HG03045 (cell line): ENCODE measurements around the gene LHFPL2.
A peak's percentile ranks its signal among the peaks of the same experiment; 100 is the strongest.

ENCODE experiments used
- ATAC-seq: cut with Tn5 transposase; IDR thresholded peaks from one replicate; pipeline ENCODE4 v1.9.1; 2021; ENCODE audit warnings: mild to moderate bottlenecking, moderate library complexity; ENCODE audit not compliant: unreplicated experiment

Gene LHFPL2

DNA sequence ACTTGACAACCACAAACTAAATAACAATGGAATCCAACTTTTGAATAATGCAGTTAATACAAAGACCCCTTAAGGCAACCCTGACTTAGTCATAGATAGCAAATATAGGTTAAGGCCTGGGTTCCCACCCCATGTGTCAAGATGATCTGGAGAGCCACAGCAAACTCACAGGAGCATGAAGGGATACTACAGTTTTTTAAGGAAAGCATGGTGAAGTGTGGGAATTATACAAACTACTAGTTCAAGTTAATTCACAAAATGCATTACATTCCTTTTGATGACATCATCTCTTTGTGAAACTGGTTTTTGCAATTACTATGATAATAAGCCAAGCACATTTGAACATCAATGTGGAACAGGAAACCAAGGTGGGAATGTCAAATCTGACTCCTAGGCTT, 50.6 kb downstream of the LHFPL2 start:
- no peak for ATAC-seq

DNA sequence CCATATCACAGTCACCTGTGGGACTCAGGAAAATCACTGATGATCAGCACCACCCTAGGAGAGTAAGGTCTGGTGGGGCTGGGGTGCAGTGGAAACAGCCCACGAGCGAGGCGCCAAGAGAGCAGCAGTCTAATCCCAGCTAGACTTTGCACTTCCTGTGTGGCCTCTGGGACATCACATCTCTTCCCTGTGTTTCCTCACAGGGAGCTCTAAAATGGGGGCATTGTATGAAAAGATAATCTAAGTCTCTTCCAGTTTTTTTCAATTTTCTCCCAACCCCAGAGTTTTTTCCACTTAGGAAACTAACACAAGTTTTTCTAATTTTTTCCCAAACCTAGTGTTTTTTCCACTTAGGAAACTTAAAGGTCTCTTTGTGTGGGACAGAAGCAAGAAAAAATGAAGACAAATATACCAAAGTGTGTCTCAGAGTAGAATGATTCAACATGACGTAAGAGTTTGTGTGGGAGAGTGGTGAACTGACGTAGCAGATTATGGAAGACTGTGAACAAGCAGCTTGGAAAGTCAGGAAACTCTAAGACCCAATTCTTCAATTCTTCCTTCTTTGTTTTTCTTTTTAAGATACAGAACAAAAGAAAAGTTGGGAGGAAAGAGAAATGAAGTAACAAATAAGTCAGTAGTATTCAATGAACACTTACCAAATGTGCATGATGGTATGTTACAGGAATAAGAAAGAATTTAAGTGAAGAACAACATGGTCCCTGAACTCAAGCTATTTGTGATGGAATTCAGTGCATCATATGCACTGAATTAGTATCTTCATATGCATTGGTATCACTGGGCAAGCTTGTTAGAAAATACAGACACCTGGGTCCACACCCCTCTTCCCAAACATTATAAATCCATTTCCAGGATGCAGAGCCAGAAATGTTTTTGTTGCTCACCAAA, 51.3 kb downstream of the LHFPL2 start:
- no peak for ATAC-seq

DNA sequence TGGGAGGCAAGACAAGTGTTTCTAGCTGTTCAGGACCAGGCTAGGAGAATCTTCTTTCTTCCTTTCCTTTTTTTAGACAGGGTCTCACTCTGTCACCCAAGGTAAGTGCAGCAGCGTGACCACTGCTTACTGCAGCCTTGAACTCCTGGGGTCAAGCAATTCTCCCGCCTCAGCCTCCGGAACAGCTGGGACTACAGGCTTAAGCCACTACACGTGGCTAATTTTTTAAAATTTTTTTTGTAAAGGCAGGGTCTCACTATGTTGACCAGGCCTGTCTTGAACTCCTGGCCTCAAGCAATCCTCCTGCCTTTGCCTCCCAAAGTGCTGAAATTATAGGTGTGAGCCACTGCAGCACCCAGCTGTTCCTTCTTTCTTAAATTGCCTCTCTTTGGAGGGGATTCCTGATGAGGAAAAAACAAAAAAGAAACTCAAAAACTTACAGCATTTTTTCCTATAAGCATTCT, 53.1 kb downstream of the LHFPL2 start:
- ATAC-seq: no peak

DNA sequence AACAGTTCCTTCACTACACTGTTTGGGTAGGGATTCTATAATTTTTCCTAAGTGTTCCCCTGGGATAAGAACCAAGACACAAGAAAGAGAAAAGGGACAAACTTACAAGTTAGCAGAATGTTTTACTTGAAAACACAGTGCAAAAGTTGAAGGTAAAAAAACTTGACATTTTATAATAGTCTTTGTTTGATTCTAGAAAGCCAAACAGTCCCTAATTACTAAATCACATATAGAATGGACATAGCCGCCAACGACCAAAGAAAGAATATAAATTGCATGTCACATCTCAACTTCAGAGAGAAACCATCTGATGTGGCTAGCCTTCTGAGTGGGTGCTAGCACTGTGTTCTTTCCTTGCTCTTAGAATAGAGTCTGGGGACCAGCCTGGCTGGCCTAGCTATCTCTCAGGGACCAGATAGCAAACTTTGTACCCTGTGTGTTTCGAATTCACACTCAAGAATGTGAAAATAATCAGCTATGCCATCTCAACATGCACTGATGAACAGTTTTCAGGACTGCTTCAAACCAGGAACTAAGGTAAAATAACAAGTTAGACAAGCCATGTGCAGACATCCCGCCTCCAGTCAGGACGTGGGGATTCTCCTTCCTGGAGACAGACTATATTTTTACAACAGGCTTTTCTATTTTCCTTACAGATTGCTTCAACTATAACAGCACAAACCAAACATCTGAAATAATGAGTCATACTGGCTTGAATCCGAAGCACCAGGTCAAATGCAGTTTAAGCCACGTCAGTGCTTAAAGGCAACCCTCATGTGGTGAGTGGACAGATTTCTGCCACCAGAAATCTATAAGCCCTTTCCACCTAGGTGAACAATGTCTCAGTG, 53.7 kb downstream of the LHFPL2 start:
- no peak for ATAC-seq

DNA sequence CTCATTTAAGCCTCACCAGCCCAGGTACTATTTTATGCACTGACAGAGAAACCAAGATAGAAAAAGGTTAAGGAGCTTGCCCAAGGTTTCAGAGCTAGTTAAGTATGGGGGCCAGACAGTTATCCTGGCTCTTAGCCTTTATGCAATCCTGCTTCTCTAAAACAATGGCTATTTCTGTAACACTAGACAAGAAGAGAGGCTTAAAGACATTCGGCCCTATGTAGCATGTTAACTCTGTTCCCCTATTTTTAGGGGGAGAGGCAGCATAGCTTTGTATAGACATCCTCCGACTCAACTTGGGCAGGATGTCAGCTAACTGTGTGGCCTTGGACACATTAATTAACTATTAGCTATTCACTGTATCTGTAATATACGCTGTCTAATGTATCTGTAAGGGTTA, 54.6 kb downstream of the LHFPL2 start:
- ATAC-seq: no peak

DNA sequence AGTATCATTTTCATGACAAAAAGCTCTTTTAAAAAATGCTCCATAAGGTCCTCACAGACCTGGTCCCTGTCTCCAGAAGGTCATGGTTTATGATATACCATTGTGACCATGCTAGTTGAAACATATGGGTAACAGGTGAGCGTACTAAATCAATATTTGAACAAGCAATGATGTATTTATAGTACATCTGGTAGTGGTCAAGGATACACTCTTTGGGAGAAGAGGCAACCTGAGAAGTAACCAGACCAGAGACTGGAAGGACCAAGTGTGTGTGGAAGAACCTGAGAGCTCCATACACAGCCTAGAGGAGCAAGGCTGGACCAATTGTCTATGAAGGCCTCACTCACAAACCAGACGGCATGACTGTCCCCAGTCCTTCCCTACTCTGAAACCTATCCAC, 55.1 kb downstream of the LHFPL2 start:
- no peak for ATAC-seq

DNA sequence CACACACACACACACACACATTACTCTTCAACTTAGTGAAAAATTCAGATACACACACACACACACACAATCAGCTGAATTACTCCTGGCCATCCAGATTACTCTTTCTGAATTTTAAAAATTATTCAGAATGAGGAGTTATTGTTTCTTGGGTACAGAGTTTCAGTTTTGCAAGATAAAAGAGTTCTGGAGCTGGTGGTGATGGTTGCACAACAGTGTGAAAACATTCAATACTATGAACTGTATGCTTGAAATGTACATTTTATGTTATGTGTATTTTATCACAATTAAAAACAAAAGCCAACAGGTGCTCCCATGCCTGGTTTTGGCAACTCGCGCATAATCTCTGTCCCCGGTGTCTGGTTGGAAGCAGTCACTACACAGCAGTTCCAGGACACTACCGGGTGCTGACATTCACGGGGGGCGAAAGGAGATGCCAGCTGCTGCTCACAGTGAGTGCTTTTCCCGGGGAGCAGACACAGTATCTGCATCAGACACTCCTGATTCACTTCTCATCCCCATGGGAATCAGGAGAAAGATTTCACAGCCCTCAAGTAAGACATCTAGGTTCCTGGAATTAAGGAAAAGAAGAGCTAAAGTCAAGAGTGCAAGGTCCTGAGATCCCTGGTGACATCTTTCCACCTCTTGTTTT, 55.7 kb downstream of the LHFPL2 start:
- no peak for ATAC-seq

DNA sequence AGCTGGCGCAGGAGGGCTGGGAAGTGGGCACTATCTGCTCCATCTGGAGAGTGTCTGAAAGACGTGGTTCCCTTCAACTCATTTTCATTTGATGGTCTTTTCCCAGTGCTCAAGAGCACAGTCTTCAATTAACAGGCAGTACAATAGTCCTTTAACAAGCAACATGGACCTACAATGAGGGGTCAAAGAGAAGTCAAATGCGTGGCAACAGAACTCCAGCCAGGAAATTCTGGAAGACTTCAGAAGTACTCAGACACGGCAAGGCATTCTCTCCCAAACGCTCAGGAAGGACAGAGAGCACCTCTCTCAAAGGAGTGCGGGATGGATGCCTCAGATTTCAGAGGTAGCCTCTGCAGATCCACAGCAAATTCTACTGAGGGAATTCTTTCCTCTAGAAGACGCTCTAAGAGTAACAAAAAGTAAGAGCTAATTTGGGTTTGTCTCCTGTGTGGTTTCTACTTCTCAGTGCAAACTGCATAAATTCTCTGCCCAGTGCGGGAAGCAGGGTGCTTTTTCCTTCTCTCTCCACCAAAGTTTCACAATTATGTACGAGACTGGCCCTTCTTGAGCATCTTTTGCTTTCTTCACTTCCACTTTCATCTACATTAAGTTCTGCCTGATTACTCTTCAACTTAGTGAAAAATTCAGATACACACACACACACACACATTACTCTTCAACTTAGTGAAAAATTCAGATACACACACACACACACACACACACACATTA, 56.4 kb downstream of the LHFPL2 start:
- peak; percentile 54 for ATAC-seq

DNA sequence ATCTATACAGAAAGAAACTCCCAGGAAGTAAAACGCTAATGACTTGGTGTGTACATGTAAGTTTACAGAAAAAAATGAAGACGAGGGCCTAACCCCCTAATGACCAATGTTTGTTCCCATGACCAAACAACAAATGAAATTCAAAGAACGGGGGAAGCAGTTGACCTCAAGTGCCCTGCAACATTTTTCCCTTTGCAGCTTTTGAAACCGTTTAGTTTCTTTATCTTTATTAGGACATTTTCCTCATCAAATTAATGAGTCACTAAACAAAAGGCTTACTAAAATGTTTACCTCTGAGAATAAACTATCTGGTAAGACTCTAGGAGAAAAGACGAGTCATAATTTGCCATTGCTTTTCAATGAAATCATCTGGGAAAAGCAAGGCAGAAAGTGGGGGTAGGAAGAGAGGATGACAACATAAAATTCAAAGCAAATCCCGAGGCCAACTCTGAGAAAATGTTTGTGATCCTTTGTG, 57.4 kb downstream of the LHFPL2 start:
- ATAC-seq: no peak

DNA sequence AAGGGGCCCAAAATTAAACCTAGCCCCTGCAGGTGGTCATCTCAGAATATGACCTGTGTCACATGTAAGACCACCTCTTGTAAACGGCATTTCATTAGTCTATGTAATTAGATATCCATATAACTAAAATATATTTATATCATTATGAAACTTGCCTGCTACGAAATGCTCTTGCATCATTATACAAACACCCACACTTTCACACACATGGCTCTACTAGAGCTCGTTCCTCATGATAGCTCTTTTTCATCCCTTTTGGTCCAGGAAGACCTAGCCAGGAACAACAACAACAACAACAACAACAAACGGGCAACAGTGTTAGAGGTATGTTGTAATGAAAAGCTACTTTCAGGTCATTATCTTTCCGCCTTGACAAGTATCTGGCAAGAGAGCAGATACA, 58.6 kb downstream of the LHFPL2 start:
- ATAC-seq: no peak

DNA sequence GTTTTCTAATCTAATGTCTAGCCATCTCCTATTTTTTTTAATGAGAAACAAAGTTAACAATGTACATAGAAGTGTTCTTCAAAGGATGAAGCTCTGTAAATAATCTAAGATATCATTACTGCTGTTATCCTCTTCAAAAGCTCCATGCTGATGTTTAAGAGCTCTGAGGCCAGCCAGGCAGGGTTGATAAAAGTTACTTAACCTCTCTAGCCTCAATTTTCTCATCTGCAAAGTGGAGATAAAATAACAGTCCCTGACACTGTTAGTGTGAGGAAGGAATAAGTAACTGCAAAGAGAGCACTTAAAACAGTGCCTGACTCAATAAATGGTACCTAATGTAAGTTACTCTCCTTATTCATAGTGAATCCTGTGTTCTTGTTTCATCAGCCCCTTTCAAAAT, 60.1 kb downstream of the LHFPL2 start:
- ATAC-seq: no peak

DNA sequence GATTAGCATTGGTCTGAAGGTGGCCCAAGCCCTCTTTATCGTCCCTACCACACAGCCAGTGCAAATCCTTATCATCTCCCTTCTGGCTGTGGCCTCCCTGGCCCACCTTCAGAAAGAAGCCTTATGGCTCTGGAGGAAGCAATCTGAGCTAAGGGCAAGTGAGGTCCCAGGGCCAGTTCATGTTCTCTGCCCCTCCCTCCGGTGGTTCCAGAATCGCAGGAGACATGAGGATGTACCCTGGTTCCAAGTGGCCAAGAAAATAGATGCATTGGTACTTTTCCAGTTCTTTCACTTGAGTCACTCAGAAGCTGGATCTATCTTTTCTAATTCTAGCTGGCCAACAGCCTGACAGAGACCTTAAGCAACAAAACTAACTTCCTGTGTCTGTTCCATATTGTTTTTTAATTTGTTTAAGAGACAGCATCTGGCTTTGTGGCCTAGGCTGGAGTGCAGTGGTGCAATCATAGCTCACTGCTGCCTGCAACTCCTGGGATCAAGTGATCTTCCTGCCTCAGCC, 60.7 kb downstream of the LHFPL2 start:
- no peak for ATAC-seq

DNA sequence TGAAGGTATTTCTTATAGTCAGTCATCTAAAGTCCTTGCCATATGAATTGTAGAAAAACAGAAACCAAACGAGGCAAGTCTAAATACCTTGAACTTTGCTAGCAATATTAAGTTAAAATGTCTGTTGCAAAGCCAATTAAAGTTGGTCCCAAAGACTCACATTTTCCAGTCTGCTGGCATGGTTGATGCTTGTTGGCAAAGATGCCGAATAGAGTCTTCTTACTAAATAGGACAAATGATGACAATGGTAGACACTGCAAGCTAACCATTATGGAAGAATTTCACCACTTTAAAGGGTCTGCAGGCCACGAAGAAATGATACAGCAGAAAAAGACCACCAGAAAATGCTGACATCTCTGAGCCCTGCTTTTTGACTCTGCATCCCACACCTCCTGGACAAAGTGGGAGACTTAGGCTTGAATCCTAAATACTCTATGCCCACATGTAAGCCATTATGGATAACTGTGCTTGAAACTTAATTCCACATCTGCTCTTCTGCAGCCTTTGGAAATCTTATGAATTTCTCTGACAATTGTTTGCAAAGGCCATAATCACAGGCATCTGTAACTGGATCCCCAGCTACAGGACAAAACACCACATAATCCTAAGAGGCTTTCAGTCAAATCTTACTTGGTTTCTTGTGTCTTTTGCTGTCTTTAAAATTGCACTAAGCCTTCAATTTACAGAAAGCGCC, 61.3 kb downstream of the LHFPL2 start:
- ATAC-seq: no peak

DNA sequence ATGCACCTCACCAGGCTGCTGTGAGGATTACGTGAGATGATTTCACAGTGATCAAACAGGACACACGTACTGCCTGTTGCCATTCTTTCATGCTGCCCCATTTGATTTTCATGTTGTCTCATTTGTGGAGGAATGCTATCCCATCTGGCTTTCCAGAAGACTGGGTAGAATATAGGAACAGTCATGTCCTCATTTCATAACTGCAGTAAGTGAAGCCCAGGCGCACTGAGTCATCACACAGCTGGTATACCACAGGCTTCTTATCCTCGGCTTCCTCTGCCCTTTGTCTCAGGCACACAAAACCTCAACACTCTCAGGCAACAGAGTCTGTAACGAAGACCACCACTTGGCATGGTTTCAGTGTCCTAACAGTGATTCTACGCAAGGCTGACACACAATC, 62.3 kb downstream of the LHFPL2 start:
- no peak for ATAC-seq

DNA sequence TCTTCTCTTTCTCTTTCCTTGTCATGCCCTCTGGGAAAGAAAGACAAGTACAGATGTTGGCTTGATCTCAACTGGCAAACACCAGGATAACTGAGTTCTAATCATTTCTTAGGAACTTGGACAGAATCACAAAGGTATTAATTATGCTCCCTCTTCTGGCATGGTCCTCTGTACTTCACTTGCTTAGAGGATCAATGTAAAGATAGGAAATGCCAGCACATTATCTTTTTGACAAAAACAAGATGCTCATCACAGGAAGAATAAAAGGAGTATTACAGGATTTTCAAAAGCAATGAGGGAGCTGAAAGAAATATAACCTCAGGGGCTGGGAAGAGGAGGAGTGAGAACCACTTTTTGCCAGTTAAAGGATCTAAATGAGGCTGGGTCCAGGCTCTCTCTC, 70.6 kb downstream of the LHFPL2 start:
- no peak for ATAC-seq

DNA sequence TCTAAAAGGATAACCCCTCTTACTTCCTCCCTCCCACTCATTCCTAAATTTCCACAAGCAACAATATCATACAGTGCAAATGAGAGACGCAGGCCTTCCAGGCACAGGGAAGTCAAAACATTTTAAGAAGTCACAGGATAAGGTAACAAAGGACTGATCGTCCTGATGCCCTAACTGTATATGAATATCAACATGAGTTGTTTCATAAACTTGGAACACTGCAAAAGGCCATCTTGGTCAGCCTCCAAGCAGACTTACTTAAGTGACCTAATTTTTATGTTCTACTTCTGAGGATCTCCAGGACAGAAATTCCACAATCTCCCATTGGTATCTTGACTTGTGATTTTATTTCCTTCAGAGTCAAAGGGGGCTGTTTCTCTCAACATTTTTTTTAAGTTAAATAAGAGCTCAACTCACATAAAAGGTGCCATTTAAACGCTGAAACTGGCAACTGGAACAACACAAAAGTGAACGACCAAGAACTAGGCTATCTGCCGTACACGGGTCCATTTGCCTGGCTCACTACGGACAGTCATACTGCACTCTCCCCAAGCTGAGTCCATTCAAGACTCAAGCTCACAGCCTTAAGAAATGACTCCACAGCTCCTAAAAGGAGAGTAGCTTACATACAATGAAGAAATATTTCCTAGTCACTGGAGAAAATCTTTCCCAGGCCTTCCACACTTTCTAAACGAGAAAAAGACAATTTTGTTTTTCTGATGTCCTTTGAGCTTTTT, 71.3 kb downstream of the LHFPL2 start:
- ATAC-seq: no peak

DNA sequence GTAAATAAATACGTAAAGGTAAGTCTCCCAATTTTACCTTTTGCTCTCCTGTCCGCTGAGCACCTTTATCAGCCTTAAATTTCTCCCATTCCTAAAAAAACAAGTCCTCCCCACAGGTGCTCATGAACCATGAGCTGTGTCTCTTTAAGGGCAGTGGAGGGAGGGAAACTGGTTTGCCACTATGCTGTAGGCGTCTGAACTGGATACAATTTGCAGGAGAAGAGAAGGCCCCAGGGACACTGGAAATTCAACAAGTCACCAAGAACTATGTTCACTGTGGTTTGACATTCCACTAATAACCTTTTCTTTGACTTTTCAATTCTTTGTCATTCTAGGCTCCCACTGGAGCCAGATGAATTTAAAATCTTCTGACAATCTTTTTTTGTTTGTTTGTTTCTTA, 72.2 kb downstream of the LHFPL2 start:
- no peak for ATAC-seq

DNA sequence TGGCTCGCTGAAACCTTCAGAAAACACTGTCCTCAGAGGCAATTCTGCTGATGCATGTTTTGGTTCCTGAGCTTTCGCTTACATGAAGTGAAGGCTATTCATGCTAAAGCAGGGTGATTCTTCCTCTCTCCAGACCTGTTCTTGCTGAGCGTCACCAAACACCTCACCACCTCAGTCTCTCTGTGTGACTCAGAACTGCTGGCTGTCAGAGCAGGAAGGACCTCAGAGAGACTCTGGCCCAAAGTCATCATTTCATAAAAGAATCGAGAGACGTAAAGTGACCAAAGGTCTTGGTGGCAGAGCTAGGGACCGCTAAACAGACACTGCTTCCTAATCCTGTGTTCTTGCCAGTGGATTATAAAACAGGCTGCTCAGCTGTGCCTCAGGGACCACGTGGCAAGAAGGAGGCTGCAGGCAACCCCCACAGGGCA, 73.8 kb downstream of the LHFPL2 start:
- peak; percentile 68 for ATAC-seq

DNA sequence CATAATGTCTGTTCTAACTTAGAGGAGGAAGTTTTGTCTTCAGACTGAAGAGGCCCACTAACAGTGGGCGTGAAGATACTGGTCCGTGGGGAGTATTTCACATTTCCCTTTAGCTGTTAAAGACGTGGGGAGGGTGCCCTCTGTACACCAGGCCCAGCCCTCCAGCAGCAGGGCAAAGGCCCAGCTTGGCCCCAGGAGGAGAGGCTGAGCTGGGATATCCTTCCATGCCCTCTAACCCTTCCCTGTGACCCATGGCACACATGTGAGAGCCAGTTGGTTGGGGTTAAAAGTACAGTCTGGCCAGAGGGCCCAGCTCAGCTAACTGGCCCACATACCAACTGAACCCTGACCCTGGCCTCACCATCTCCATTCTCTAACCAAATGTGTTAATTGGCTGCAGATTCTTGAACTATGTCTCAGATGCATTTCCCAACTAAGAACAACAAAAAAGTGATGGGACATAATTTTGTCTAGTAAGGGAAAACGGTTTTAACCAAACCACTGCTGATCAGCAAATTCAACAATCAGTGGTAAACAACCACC, 74.4 kb downstream of the LHFPL2 start:
- no peak for ATAC-seq
